D341Med (cell line): ENCODE measurements around the gene PARP14.

Source experiments
- DNase-seq: peaks from one replicate; pipeline ENCODE4 v3.0.0; 2012; ENCODE audit warnings: low spot score

The PARP14 gene

GRCh38 chr3:122770521-122771202 lies 90.0 kb downstream of the PARP14 start:
- no peak for DNase-seq

- DNase-seq = no peak
Measured at GRCh38 chr3:122772827-122773226, 92.2 kb downstream of the PARP14 start.

DNA sequence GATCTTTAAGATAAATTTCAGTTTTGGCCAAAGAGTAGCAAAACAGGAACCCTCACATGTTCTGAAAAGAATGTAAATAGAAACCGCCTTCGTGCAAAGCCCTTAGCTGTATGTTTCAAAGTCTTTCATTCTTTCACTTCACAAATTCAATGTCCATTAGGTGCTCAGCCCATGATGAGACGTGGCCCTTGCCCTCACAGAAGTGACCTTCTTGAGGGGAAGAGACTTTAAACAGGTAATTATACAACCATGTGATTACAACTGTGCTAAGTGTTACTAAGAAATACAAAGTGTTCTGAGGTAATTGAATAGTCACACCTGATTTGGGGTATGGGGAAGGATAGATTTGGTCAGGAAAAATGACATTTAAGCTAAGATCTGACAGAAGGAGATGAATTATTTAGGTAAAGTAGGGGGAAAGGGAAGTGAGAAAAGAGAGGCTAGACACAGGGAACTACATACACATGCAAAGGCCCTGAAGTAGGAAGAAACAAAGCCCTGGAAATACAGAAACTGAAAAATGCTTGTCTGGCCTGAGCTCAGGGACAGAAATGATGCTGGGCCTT lies 93.4 kb downstream of the PARP14 start:
- DNase-seq = no peak

GRCh38 chr3:122774564-122774963 lies 93.9 kb downstream of the PARP14 start:
- DNase-seq = no peak

DNA sequence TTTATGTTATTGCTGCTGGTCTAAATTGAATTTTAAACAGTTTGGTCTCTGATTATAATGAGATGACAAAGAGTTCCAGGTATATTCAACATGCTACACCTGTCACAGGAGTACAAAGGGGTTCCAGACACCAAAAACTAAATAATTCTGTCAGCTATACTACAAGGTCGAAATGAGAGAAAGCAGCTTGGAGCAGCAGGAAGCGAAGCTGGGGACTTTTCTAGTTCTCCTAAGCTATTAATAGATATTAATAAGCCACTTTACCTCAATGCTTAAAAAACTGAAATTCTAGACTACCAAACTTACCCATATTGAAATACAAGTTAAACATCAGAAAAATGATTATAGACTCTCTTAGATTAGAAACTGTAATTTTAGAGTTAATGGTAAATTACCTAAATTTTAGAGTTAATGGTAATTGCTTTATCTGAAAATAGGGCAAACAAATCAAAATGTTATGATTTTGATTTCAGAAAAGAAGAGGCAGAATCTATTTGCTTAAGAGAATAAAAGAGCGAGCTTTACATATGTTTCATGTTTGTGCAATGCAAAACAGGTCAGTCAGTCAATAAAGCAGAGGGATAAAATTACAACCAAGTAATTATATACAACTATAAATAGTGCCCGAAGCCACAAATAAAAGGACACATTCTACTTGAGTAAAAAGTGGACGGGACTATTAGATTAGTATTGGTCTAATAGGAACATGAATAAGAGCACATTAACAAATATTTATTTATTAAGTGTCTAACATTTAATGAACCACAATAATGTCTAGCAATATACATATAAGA lies 96.2 kb downstream of the PARP14 start:
- no peak for DNase-seq

DNA sequence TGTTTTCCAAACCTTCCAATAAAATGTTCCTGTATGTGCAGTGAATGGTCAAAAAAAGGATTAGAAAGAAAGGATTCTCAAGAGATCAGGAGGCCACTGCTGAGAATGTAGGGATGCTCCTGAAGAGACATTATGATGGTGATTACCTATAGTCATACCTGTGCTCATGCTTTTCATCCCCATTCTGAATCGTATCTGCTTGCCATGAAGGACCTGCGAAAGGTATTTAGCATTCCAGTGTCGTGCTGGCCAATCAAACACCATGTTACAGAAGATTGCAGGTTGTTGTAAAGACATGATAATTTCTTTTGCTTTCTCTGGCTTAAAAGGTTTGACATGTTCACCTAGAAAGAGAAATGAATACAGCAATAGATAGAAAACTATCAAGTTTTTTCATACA lies 96.9 kb downstream of the PARP14 start:
- DNase-seq = no peak
